ENCODE measurements around the gene OTOGL.
A peak's percentile ranks its signal among the peaks of the same experiment; 100 is the strongest.

The OTOGL gene

DNA sequence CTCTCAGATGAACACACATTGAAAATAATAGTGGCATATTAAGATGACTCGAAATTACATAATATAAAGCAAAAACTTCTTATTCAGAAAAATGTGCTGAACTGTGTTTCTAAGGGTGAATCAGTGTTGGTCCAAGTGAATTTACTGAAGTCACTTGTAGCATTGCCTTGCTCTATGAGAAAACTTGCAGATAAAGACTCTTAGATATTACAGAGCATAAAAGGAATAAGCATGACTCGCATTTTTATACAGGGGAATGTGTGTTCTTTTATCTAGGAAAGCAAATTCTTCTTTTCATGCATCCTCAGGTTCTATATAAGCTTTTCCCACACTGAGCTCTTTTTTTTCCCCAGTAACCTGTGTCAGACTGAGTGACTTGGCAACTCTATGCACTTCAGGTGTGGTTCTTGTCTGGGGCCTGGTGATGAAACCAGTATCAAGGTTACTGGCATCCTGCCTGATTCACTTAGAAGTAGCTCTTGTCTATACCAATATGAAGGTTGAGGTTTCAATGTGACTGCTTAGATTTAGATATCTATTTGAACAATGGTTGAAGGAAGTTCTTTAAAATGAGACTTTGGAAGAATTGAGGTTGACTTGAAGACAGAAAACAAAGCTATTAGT is 76.1 kb downstream of the OTOGL start:
- no peak for DNase-seq (ENCODE audit: low read depth, low spot score)
- no peak overlapping the region for H3K4me3 ChIP-seq (ENCODE audit: low read depth, low read length)
- TF ChIP-seq, protein P1, sequence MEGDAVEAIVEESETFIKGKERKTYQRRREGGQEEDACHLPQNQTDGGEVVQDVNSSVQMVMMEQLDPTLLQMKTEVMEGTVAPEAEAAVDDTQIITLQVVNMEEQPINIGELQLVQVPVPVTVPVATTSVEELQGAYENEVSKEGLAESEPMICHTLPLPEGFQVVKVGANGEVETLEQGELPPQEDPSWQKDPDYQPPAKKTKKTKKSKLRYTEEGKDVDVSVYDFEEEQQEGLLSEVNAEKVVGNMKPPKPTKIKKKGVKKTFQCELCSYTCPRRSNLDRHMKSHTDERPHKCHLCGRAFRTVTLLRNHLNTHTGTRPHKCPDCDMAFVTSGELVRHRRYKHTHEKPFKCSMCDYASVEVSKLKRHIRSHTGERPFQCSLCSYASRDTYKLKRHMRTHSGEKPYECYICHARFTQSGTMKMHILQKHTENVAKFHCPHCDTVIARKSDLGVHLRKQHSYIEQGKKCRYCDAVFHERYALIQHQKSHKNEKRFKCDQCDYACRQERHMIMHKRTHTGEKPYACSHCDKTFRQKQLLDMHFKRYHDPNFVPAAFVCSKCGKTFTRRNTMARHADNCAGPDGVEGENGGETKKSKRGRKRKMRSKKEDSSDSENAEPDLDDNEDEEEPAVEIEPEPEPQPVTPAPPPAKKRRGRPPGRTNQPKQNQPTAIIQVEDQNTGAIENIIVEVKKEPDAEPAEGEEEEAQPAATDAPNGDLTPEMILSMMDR (IDR thresholded peaks at IDR 0.05; ENCODE audit: low read depth, low read length) = no peak
- in situ Hi-C loops (cut with HindIII; ENCODE audit: low sequenced_read_pairs) = no loop called here

DNA sequence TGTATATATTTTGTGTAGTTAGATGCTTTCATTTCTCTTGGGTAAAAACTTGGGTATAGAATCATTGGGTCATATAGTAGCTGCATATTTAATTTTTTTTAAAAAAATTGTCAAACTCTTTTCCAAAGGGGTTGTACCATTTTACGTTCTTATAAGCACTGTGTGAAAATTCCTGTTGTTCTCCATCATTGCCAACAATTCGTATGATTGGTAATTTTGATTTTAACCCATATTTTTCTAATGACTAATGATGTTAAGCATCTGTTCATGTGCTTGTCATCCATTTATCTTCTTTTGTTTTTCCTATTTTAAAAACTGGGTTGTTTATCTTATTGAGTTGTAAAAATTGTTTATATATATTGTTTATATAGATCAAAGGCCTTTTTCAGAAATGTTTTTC is 77.4 kb downstream of the OTOGL start:
- DNase-seq (ENCODE audit: low read depth, low spot score) = no peak
- in situ Hi-C loops (cut with HindIII; ENCODE audit: low sequenced_read_pairs) = no loop called here
- H3K4me3 ChIP-seq (ENCODE audit: low read depth, low read length) = no peak overlapping the region
- TF ChIP-seq, protein P1 (IDR thresholded peaks at IDR 0.05; ENCODE audit: low read depth, low read length) = no peak

DNA sequence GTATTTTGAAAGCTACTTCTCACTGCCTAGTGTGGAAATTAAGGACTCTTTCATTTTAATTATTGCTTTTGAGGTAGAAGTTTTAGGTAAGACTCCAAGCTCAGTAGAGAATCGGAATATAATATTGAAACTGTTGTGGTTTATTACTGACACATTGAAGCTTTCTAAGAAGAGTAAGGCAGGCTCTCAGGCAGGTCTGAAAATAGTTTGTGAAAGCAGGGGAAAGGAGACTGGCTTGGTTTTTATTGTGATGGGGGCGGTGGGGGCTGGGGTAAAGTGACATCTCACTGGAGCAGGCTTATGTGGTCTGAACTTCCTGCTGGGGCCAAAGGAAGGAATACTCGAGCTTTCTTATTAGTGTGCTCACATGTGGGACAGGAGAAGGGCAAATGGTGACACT is 79.5 kb downstream of the OTOGL start:
- no peak overlapping the region for H3K4me3 ChIP-seq (ENCODE audit: low read depth, low read length)
- in situ Hi-C loops (cut with HindIII; ENCODE audit: low sequenced_read_pairs) = no loop called here
- no peak for DNase-seq (ENCODE audit: low read depth, low spot score)
- TF ChIP-seq, protein P1 (IDR thresholded peaks at IDR 0.05; ENCODE audit: low read depth, low read length) = no peak

DNA sequence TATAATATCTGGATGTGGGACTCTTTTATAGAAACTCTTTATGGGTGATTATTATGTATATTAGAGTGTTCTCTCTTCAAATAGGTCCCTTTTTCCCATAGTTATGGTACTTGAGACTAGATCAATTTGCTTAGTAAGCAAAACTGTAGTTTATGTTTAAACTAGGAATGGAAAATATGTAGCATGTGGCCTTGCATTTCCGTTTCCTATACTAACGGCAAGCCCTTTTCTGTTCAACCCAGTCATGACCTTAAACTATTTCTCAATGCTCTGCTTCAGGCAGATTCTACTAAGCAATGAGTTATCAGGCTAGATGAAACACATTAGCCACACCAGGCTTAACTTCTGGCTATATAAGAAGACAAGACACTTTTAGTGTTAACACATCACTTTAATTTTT is 84.6 kb downstream of the OTOGL start:
- TF ChIP-seq, protein P1 (IDR thresholded peaks at IDR 0.05; ENCODE audit: low read depth, low read length) = no peak
- no peak overlapping the region for H3K4me3 ChIP-seq (ENCODE audit: low read depth, low read length)
- in situ Hi-C loops (cut with HindIII; ENCODE audit: low sequenced_read_pairs) = no loop called here
- no peak for DNase-seq (ENCODE audit: low read depth, low spot score)

DNA sequence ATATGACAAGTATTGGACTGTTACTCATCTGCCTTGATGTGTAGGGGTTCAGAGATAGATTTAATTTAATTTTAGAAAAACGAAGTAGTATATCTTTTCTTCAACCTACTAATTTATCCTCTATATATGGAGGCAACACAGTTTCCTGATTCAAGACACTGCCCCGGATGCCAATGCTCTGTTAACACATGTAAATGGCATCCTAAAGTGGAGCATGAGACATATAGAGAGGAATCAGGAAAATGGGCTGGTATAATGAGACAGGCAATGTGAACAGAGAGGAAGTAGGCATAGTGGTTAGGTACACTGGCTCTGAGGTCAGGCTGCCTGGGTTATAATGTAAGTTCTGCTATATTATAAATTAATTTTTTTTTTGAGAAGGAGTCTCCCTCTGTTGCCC is 85.6 kb downstream of the OTOGL start:
- in situ Hi-C loops (cut with HindIII; ENCODE audit: low sequenced_read_pairs) = no loop called here
- H3K4me3 ChIP-seq (ENCODE audit: low read depth, low read length) = no peak overlapping the region
- no peak for DNase-seq (ENCODE audit: low read depth, low spot score)
- TF ChIP-seq, protein P1 (IDR thresholded peaks at IDR 0.05; ENCODE audit: low read depth, low read length) = no peak

DNA sequence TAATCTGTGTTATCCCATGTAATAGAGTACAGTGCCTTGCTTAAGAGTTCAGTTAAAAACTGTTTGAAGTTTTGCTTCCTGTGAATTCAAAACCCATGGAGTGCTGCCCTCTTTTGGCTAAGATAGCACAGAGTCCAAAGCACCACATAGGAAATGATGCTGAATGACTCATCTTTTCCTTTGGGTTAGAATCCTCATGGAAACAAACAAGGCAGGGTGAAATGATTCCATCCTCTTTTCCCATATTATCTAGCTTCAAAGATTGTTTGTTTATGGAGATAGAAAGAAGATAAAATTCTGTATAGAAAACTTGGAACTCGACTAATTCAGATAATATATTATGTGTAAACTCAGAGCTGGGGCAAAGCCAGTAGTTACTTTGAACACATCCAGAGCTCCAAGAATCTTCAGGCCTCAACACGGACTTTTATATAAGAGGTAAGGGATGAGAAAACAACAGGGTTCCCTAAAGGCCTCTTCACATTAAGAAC is 87.4 kb downstream of the OTOGL start:
- DNase-seq (ENCODE audit: low read depth, low spot score) = peak; percentile 96
- in situ Hi-C loops (cut with HindIII; ENCODE audit: low sequenced_read_pairs) = no loop called here
- H3K4me3 ChIP-seq (ENCODE audit: low read depth, low read length) = no peak overlapping the region
- TF ChIP-seq, protein P1 (IDR thresholded peaks at IDR 0.05; ENCODE audit: low read depth, low read length) = peak; percentile 80

Measured in astrocyte of the spinal cord (primary cell).